ENCODE data around the gene SPON1.
"Not testable (repeated sequence)": the region's sequence is repeated elsewhere in the genome, so short reads cannot be mapped to it uniquely, and the experiment has no call there.

SPON1 gene

DNA sequence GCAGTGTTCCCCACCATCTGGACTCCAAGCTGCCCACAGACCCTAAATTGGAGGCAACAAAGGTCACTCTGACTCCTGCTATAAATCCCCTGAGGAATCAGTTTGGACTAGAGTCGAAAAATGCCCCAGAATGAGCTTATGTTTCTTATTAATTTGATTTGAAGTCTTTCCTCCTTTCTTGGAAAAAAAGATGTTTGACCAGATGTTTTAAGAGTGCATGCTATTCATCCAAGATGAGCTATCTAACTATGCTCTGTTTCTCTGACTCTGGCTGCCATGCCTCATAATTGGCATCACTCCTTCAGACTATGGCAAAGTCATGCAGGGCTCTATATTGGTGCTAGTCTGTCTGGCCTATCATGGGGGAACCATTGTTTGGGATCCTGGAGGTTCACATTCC lies 174.0 kb downstream of the SPON1 start:
- no peak for DNase-seq

DNA sequence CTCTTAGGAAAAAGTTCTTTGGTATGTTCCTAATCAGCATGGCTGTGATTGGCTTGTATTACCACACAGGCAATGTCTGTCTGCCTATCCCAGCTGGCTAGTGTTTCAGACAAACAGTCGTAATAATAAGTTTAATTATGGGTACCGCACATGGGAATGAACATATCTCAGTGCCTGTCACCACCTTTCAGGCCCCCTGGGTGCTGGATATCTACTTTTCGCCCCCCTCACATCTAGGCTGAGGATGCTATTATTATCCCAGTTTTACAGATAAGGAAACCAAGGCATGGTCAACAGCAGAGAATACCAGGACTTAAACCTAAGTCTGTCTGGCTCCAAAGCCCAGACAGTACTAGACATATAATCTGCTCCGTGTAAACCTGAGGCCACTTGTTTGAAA lies 174.8 kb downstream of the SPON1 start:
- no peak for DNase-seq

DNA sequence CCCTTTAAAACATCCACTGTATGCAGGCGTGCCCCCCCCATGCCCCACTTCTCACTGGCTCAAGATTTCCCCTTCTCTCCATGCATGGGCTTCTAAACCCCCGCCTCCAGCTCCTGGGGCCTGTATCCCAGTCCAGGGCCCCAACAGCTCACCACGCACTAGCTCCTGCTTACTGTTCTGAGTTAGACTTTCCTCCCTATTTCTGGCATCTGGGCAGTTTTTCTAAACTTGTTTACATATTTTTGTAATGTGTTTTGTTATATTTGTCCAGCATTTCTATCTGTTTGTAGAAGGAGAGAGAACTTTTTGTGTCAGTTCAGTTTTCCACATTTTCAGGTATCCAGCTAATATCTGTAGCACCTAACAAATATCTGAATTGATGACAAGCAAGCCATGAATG lies 178.5 kb downstream of the SPON1 start:
- DNase-seq, result no peak

DNA sequence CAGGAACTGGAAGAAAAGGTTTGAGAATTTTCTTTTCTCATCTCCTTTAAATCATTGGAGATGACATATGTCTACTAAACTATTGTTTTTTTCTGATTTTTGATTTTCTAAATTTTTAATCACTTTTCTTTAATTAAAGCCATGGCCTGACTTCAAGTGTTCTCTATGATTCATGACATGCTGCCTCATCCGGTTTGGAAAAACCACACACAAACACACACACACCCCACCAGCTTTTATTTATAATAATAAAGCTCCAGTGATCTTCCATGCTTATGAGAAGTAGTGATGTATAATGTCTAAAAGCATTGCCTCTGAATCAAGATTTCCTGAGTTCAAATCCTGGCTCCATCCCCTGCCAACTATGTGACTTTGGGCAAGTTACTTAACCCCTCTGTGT lies 179.2 kb downstream of the SPON1 start:
- no peak for DNase-seq

DNA sequence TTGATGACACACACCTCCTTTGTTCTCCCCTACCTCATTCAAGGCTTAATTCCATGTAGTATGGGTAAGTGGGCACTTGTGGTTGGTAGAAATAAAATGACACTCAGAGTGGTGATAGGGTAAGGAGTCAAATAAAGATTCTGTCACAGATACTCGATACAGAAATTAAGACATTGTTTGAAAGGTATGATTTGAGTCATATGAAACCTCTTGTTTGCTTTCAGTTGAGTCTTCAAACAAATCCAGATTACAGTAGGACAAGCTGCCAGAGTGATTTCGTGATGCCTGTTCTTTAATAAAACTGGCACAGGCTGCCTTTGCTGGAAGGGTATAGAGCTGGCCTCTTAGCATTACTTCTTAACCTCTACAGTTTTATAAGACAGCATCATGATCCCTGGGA lies 182.4 kb downstream of the SPON1 start:
- no peak for DNase-seq

DNA sequence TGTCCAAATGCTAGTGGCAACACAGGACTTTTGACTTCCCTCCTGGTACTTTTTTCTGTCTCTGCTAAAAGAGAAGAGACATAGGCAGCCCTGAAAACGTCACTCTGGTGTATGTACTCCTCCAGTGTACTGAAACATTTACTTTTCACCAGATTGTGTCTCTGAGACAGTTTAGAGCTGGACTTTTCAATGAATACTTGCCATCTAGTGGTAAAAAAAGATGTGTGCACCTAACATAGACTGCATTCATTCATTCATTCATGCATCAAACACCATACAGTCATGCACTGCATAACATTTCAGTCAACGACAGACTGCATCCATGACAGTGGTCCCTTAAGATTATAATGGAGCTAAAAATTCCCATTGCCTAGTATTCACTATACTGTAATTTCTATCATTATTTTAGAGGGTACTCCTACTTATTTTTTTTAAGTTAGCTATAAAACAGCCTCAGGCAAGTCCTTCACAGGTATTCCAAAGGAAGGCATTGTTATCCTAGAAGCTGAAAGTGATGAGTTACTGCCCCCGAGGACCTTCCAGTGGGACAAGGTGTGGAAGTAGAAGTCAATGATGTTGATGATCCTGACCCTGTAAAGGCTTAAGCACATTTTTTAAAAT lies 186.2 kb downstream of the SPON1 start:
- no peak for DNase-seq

DNA sequence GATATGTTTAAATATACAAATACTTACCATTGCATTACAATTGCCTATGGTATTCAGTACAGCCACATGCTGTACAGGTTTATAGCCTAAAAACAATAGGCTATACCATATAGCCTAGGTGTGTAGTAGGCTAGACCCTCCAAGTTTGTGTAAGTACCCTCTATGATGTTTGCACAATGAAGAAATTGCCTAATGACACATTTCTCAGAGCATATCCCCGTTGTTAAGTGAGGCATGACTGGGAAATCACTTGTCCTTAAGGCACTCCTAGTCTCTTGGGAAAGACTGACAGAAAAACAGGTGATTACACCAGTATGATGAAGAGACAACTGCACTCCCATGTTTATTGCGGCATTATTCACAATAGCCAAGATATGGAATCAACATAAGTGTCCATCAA lies 187.2 kb downstream of the SPON1 start:
- DNase-seq, result no peak

DNA sequence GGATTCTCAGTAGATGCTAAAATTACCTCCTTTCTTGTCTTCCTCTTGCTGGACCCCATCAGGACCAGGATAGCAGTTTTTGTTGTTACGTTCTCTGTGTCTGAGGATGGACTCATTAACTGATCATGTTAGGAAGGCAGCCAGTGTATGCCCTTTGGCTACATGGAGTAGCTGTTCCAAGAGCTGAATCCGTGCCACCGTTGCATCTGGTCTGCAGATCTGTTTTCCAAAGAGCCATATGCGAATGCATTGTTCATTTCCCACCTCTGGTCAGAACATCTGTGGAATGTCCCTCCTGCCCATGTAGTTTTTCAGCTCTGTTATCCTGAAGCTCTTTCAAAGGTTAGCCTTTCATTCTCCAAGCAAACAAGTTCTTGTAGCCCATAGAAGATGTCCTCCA lies 188.4 kb downstream of the SPON1 start:
- no peak for DNase-seq

DNA sequence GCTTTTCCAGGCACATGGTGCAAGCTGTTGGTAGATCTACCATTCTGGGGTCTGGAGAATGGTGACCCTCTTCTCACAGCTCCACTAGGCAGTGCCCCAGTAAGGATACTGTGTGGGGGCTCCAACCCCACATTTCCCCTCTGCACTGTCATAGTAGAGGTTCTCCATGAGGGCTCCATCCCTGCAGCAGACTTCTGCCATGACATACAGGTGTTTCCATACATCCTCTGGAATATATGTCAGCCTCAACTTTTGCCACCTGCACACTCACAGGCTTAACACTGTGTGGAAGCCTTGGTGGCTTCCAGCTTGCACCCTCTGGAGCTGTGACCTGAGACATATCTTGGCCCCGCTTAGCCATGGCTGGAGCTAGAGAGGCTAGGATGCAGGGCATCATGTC lies 191.6 kb downstream of the SPON1 start:
- DNase-seq, result not testable (repeated sequence)

DNA sequence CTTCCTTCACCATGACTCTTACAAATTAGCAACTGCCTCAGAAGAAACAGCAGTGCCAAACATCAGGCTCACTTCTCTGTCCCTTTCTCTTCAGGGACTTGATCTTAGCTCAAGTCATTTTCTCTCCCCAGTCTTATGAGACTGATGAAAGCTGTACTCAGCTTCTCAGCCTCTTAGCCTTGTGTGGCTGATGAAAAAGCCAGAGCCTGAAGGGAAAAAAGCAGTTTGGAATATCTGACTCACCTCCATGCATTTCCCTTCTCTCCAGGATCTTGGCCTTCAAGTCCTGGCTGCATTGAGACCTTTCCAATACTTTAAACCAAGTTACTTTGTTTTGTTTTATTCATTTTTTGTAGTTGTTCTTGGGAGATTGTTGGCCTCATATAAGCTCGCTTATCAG lies 195.9 kb downstream of the SPON1 start:
- DNase-seq, result no peak

DNA sequence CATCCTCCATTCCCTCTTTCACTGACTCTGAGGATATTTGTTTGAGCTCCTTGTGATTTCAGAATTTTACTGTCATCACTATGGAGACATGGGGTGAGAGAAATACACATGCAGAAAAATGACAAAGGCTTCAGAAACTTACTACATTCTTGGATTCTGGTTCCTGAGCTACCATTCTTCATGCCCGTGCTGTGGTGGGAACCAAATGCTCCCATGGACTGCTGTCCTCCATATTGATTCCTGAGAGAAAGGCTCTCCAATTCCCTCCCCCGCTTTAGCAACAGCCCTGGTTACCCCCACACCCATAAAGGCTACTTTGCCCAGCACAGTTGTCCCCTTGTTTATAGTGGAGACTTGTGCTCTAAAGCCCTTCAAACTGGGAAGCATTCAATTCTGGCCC lies 201.1 kb downstream of the SPON1 start:
- no peak for DNase-seq

DNA sequence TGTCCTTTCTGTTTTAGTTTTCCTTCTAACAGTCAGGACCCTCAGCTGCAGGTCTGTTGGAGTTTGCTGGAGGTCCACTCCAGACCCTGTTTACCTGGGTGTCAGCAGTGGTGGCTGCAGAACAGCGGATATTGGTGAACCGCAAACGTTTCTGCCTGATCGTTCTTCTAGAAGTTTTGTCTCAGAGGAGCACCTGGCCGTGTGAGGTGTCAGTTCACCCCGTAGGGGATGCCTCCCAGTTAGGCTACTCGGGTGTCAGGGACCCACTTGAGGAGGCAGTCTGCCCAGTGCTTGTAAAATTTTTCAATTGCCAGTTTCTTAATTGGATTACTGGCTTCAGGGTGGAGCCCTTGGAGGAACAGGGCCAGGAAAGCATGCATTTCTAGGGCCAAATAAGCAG lies 211.2 kb downstream of the SPON1 start:
- not testable (repeated sequence) for DNase-seq

DNA sequence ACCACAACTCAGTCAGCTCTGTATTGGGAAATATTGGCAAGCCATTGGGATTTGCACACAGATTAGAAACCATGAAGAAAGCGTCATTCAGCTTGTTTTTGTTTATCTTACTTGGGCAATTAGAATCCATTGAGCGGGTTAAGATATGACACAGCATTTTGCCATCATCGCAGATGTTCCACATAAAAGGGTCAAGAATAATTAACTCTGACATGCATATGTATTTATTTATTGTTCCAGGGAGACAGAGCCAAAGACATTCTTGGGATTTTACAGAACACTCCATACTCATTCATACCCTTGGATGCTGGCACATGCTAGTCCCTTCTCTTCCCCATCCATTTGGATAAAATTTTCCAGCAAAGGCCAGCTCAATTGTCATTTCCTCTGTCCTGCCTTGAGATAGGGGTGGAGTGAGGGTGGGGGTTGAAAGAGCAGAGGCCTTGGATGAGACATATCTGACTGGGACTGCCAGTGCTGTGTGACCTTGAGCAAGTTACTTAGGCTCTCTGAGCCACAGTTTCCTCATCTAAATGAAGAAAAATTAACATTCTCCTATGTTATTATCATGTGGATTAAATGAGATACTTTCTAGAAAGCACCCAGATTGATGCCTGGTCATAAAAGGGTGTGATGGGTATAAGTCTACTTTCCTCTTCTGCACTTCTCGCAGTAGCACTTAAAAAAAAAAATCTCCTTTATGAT lies 216.7 kb downstream of the SPON1 start:
- DNase-seq, result no peak

DNA sequence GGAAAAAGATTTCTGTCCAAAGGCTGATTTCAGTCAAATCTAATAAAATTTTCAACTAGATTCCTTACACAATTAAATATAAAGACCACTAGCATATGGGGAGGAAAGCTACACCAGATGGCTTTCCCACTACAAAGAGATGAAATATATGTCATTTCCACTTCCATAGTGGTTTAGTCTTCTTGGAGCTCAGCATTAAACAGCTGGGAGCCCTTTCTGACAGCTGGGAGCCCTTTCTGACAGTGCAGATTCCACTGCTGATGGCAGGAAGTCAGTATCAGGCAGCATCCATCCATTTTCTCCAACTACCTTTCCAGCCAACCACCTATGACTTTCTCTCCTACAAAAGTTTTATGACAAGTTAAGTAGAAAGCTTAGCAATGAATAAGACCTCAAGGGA lies 218.6 kb downstream of the SPON1 start:
- no peak for DNase-seq

DNA sequence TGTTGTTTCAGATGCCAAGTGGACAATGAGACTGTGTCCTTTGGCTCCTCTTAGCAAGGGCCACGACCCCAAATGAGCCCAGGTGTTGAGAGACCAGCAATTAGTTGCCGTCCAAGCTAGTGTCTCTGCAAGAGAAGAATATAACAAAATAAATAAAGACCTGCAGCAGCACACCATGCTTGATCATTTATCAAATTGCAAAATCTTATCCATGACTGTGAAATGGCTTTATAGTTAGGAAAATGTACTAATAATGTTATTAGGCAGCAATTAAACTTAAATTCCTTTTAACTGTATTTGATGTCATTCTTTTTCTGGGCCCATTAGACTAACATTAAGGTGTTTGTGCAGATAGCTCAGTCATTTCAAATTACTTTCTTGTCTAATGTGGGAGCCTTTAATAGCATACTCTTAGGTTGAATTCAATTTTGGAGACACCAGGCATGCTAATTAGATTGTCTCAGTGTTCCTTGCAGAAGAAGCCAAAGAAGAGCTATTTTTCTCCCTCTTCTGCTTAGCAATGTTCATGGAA lies 220.4 kb downstream of the SPON1 start:
- no peak for DNase-seq

DNA sequence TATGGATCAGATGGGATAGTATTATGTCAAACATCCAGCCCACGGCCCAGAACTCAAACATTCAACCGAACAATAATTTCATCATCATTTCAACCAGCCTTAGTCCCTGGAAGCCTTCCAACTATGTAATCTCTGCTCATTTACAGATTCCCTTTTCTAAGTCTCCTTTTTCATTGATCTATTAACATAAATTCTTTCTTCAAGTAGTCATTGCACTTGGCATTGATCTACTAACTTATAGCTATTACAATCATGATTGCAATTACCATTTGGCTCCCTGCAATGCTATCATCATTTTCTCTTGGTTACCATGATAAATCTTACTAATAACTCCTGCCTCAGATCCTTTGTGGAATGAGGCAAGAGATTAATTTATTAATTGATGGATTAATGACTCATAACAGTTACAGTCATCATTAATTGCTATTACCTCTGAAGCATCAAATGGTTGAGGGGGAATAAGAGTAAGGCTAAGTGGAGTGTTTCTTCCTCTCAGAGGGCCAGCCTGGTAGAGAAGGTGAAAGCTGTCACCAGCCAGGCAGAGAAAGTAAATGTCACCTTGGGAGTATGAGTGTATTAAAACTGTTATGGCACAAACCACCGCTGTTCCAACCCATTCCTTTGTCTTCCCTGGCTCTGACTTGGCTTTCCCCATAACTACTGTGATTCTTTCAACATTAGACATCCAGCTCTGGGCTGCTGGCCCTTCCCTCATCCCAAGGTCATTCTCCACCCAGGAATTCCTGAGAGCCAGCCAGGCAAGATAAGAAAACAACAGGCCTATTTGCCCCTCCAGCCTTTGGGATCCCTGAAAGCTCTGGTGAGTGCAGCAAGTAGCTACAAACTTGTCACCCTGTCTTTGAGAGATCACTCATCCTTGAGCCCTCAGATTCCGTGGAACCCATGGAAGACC lies 221.8 kb downstream of the SPON1 start:
- no peak for DNase-seq

DNA sequence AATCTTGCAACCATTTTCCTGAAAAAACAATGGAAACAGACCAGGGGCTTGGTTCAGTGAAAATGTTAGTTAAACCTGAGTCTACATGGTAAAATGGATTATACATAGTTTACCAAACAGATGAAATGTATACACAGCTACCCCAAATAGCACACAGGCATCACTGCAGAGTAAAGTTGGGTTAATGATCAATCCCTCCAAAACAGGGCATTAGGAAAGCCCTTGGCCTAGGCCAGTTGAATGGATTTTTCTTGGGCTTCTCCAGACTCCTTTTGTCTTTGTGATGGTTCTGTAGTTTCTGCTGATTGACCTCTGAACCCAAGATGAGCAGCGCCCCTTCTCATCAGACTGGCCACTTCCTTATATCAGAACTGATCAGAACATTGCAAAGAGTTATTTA lies 222.9 kb downstream of the SPON1 start:
- DNase-seq, result no peak

DNA sequence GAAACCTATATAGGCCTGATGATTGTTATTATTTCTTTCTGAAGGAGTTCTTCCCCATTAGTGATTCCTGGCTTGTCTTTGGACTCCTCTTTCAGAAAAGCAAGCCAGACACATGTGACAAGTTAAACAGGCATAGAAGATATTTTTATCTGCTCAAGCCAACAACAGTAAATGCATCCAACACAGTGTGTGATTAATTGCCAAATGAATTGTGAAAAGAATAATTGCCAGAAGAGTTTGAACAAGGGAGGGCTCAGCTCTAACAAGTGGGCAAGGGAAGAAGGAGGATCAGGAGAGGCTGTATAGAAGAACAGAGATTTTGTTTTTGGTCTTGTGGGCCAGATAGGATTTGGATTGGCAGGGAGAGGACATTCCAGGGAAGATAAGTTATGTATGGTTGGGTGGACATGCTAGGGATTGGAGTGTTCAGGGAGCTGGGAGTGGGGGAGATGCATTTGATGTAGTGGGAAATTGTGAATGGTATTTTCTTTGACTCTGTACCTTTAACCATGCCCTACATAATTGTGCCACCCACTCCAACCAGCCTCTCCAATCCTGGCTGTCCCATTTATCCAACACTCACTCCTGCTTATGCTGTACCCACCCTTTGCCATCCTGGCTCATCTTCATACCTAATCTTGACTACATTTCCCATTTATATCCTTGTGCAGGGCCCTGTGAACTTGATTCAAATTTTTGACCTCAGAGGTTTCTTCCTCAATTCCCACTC lies 223.7 kb downstream of the SPON1 start:
- no peak for DNase-seq

DNA sequence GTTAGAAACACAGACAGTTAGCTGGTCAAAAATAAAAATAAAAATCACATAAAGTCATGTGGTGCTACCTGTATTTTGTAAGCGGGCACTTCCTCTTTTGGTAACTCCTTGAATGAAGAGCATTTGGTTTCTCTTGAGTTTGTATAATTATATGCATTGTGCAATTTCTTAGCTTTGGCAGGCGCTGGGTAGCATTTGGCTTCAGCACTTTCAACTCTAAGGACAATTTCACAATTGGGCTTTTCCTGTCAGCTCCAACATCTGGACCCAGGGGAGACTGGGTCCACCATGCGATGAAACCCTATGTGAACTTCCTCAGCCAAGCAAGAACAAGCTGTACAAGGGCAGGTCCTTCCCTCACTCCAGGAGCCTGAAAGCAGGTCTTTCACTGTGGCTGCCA lies 227.4 kb downstream of the SPON1 start:
- no peak for DNase-seq

DNA sequence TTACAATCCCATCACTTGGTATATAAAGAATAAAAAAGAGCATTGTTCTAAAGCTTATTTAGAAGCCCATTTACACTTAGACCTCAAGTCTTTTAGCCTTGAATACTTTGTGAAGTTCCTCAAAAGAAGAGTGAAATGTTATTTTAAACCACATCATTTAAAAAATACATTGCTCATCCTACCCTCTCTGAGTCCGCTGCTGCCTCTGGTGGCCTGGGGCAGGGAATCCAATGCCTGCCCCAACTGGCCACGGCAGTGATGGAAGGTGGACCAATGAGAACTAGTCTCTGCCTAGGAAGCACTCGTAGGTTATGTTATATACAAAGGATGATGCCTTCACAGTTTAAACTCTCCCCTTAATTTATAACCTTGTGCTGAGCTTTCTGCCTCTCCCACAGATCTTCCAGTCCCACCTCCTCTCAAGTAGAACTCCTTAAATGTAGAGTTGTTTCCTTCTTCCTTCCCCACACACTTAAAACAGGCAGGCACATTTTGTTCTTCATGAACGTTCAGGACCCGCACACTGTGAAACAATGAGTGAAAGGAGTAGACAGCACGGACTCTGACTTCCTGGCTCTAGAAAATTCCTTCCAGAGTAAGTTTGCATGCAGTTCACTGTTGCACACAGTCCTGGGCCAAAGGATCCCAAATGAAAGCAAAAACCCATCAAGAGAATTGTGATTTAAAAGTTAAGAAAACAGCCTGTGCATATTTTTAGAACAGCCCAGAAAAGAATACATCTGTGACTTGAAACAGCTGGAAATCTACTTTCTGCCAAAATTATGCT lies 228.7 kb downstream of the SPON1 start:
- no peak for DNase-seq

DNA sequence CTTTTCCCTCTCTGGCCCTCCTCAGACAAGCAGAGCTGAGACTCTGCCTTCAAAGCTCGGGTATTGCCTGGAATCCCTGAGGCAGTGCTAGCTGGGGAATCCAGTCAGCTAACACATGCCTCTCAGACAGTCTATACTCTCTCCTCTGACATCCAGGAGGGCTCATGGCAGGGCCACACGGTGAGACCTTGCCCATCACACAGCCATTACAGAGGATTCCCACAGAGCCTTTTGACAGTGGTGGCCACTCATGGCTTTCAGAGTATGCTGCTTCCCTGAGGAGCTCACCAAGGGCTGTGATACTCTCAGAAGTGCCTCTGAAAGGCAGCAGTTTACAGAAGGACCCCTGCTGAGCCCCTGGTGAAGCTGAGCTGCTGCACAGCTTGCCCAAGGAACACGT lies 231.1 kb downstream of the SPON1 start:
- DNase-seq, result no peak

All from stimulated activated CD4-positive, alpha-beta T cell treated with anti-CD3 and anti-CD28 coated beads, Interleukin-2, amount 100 ng/mL, for 24 hours (primary cell).